BJ (cell line): ENCODE data around the gene HFE. TPM values are rescaled to one million over a fixed set of nuclear protein-coding genes. Genes with fewer than 3 reads are reported as not detected.
"Not testable (repeated sequence)": the region's sequence is repeated elsewhere in the genome, so short reads cannot be mapped to it uniquely, and the experiment has no call there.

Experiments used
- CTCF ChIA-PET: fragments of 350-600 bp; formaldehyde crosslinking; extraction: SDS; loops from one replicate; lab custom pipeline; 2021; ENCODE audit warnings: antibody characterized with exemption, inconsistent platforms; lab: Yijun Ruan, JAX
- POLR2A ChIA-PET: fragments of 300-600 bp; sonication (Branson Sonifier 250); formaldehyde crosslinking; extraction: SDS; loops from one replicate; lab custom pipeline; 2021; ENCODE audit warnings: antibody characterized with exemption; lab: Charles Lee
- DNase-seq: peaks from one replicate; pipeline ENCODE4 v3.0.0-alpha.2; 2011; ENCODE audit warnings: low read depth
- H3K27me3 ChIP-seq: 2 replicates; pipeline ENCODE4 v1.6.0; 2011; ENCODE audit warnings: low read length; ENCODE audit not compliant: control insufficient read depth, insufficient read depth
- H3K36me3 ChIP-seq: 2 replicates; pipeline ENCODE4 v1.5.1; 2011; ENCODE audit warnings: low read length; ENCODE audit not compliant: control insufficient read depth, insufficient read depth
- H3K4me3 ChIP-seq: 2 replicates; pipeline ENCODE4 v1.5.1; 2011; ENCODE audit warnings: low read depth, mild to moderate bottlenecking, control low read depth, low read length
- polyA plus RNA-seq: library from polyadenylated mRNA; depleted of rRNA; stranded (reverse); fragments of >200 nt; gene quantifications from 2 replicates; pipeline ENCODE4 v1.2.3, GENCODE V29; 2011
- TF ChIP-seq, protein P1 (sequence below): IDR thresholded peaks from 2 replicates; pipeline ENCODE4 v1.5.1; 2011; ENCODE audit warnings: low read depth, mild to moderate bottlenecking, control low read depth, inconsistent platforms, low read length, moderate library complexity; ENCODE audit not compliant: insufficient read depth

The HFE gene
- polyA plus RNA-seq, 1 experiment, result 24.3 TPM

DNA sequence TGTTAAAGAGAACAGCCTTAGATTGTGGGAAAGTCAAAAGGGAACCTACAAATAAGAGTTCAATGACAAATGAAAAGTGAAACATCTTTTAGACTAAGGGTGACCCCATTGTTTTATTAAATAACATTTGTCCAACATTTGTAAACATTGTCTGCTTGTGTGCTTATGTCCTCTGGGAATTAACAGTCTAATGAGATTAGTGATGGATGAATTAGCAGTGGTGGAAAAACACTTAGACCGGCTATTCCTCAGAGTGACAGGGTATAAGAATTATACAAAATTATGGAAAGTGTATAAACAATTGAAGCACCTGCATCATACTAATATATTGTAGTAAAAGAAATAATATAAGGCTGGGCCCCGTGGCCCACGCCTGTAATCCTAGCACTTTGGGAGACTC lies 29.3 kb upstream of the HFE start:
- CTCF ChIA-PET, result interaction anchor here (0.6 kb wide), 1 partner anchor 26 kb away, joined by 3 read pairs; no protein-coding TSS in a partner anchor
- no peaks in the 10 kb centered on the region for H3K27me3 ChIP-seq
- no peak overlapping the region for H3K4me3 ChIP-seq
- TF ChIP-seq, protein P1, sequence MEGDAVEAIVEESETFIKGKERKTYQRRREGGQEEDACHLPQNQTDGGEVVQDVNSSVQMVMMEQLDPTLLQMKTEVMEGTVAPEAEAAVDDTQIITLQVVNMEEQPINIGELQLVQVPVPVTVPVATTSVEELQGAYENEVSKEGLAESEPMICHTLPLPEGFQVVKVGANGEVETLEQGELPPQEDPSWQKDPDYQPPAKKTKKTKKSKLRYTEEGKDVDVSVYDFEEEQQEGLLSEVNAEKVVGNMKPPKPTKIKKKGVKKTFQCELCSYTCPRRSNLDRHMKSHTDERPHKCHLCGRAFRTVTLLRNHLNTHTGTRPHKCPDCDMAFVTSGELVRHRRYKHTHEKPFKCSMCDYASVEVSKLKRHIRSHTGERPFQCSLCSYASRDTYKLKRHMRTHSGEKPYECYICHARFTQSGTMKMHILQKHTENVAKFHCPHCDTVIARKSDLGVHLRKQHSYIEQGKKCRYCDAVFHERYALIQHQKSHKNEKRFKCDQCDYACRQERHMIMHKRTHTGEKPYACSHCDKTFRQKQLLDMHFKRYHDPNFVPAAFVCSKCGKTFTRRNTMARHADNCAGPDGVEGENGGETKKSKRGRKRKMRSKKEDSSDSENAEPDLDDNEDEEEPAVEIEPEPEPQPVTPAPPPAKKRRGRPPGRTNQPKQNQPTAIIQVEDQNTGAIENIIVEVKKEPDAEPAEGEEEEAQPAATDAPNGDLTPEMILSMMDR, result no peak
- DNase-seq, result no peak
- POLR2A ChIA-PET, result no interaction called here
- no peaks in the 10 kb centered on the region for H3K36me3 ChIP-seq

- H3K27me3 ChIP-seq, POLR2A ChIA-PET, H3K36me3 ChIP-seq, H3K4me3 ChIP-seq, DNase-seq: not testable (repeated sequence)
- CTCF ChIA-PET, result interaction anchor here (0.5 to 17.9 kb wide), 4 partner anchors 11 to 164 kb away, joined by 3 to 543 read pairs (median 5); partner anchors contain the start of gene HFE
These were observed 28.7 kb upstream of the HFE start for GRCh38 chr6:26058477-26059033.

DNA sequence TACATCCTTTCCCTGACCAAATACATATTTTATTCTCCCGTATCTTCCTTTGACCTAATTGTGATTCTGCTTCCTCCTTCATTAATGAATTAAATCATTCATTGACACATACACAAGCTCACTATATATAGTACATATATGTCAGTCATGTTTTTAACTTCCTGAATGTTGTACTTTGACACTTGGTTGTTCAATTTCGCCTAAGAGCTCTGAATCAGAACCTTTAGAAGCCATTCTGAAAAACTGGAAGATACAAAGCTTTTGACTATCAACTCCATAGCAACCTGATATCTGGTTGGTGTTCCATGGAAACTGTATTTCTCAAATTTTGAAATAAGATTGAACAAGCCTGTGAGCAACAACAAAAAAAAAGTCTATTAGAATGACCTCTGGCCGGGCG lies 27.3 kb upstream of the HFE start:
- CTCF ChIA-PET, result interaction anchor here (1.2 to 17.9 kb wide), 2 partner anchors 10 to 37 kb away, joined by 5 to 543 read pairs; partner anchors contain the start of gene HFE
- TF ChIP-seq, protein P1, result no peak
- POLR2A ChIA-PET, result no interaction called here

DNA sequence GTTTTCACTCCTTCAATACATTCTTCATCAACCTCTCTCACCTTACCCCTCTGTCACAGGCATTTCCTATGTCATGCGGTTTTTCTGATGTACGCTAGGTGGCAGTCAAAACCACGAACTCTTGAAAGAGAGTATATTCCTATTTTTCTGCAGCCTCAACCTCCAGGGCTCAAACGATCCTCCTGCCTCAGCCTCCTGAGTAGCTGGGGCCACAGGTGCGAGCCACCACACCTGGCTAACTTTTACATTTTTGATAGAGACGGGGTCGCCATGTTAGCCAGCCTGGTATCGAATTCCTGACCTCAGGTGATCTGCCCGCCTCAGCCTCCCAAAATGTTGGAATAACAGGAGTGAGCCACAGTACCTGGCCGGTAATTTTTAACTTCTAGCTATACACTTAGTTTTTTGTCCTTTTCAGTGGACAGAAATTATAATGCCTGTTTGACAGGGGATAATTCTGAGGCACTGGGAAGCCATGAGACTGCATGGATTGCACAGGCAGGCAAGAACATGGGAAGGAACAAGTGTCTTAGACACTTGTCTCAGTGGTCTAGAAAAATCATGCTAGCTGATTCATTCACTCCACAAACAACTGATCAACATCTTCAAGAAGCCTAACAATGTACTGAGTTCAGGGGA lies 22.5 kb upstream of the HFE start:
- ChIA-PET POLR2A (no interaction called here), CTCF (interaction anchor here (1.4 to 17.9 kb wide), 7 partner anchors 17 to 152 kb away, joined by 5 to 543 read pairs (median 9); partner anchors contain the start of gene HFE)
- no peak for DNase-seq

More for the DNA sequence above, 27.3 kb upstream of the HFE start:
- no peaks in the 10 kb centered on the region for H3K36me3 ChIP-seq
- no peaks in the 10 kb centered on the region for H3K27me3 ChIP-seq
- no peak for DNase-seq
- no peak overlapping the region for H3K4me3 ChIP-seq

GRCh38 chr6:26065952-26066380 lies 21.3 kb upstream of the HFE start:
- H3K4me3 ChIP-seq, result no peak overlapping the region
- DNase-seq, result no peak
- no peaks in the 10 kb centered on the region for H3K36me3 ChIP-seq
- ChIA-PET CTCF (interaction anchor here (0.8 to 17.9 kb wide), 10 partner anchors 15 to 151 kb away, joined by 3 to 543 read pairs (median 9); partner anchors contain the start of gene HFE), POLR2A (no interaction called here)
- TF ChIP-seq, protein P1, result peak; percentile 89
- H3K27me3 ChIP-seq, result no peaks in the 10 kb centered on the region

More for the DNA sequence above, 22.5 kb upstream of the HFE start:
- Histone ChIP-seq H3K4me3 (no peak overlapping the region), H3K36me3 (no peaks in the 10 kb centered on the region), H3K27me3 (no peaks in the 10 kb centered on the region)
- TF ChIP-seq, protein P1, result peak; percentile 70
